IPS-NIHi11 (cell line): ENCODE data around the gene ARGLU1.

Source experiments
- DNase-seq: peaks from one replicate; pipeline ENCODE4 v3.0.0; 2012; ENCODE audit warnings: mixed read lengths, low spot score

The ARGLU1 gene

GRCh38 chr13:106499896-106500295 is 68.0 kb downstream of the ARGLU1 start:
- DNase-seq, result no peak

GRCh38 chr13:106499113-106499512 is 68.8 kb downstream of the ARGLU1 start:
- no peak for DNase-seq

- no peak for DNase-seq
These were observed 69.4 kb downstream of the ARGLU1 start for GRCh38 chr13:106498571-106498970.

- no peak for DNase-seq
These were observed 69.8 kb downstream of the ARGLU1 start for GRCh38 chr13:106498158-106498557.

- DNase-seq, result no peak
These were observed 70.9 kb downstream of the ARGLU1 start for GRCh38 chr13:106497079-106497478.

GRCh38 chr13:106496072-106496997 is 71.6 kb downstream of the ARGLU1 start:
- DNase-seq, result no peak

- DNase-seq, result no peak
These were observed 73.0 kb downstream of the ARGLU1 start for GRCh38 chr13:106494936-106495335.

- DNase-seq, result no peak
These were observed 73.4 kb downstream of the ARGLU1 start for GRCh38 chr13:106494506-106494905.

- no peak for DNase-seq
These were observed 74.3 kb downstream of the ARGLU1 start for GRCh38 chr13:106493533-106494220.

GRCh38 chr13:106492588-106493475 is 75.1 kb downstream of the ARGLU1 start:
- no peak for DNase-seq

GRCh38 chr13:106491928-106492587 is 75.9 kb downstream of the ARGLU1 start:
- DNase-seq, result no peak
